Adrenal gland (tissue), 5 donors: ENCODE results near the gene YY1.

Experiments used
- POLR2A ChIP-seq, 2 donors: fragments of 450-650 bp; IDR thresholded peaks; one replicate each; pipeline ENCODE4 v1.6.1; 2017; ENCODE audit warnings: antibody characterized with exemption in 2 of 2, mild to moderate bottlenecking in 2 of 2, moderate library complexity in 1 of 2
- TF ChIP-seq, protein P1 (sequence below), 6 experiments: fragments of 450-650 bp in 4 of 6; fragments of 200-600 bp in 2 of 6; sonication (generic) in 1 of 6; IDR thresholded peaks; 1 replicate in 5 of 6; 2 replicates in 1 of 6; pipeline versions ENCODE4 v1.5.1 to v1.8.0; 2016 to 2021; ENCODE audit warnings: antibody characterized with exemption in 6 of 6, mild to moderate bottlenecking in 2 of 6, moderate library complexity in 1 of 6
- donor health status: DM: no; HTN: no; CAD: no.

DNA sequence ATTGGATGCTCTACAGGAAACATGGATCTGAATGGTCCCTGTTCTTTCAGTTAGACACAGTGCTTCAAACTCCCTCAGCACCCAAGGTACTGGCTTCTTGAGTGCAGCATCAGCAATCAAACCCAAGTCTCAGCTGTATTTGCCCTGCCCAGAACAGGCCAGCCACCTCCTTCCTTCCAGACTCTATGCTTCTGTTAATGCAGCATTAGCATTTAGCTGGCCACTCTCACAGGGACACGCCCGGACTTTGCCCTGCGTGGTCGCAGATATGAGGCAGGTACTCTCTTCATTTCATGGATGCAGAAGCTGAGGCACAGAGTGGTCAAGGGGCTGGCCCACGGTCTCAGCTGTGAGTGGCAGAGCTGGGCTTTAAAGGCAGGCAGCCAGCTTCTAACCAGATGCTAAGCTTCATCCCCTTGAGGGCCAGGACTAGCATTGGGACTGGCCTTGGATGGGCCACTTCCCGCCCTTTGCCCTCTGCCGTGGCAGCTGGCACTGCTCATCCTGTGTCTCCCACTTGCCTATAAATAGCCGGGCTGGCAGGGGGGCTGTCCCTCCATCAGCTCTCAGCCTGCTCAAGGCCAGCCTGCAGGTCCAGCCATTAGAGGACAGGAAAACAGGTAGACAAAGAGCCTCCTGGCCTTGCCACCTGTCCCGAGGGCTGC lies 82.7 kb downstream of the YY1 start:
- TF ChIP-seq, protein P1, sequence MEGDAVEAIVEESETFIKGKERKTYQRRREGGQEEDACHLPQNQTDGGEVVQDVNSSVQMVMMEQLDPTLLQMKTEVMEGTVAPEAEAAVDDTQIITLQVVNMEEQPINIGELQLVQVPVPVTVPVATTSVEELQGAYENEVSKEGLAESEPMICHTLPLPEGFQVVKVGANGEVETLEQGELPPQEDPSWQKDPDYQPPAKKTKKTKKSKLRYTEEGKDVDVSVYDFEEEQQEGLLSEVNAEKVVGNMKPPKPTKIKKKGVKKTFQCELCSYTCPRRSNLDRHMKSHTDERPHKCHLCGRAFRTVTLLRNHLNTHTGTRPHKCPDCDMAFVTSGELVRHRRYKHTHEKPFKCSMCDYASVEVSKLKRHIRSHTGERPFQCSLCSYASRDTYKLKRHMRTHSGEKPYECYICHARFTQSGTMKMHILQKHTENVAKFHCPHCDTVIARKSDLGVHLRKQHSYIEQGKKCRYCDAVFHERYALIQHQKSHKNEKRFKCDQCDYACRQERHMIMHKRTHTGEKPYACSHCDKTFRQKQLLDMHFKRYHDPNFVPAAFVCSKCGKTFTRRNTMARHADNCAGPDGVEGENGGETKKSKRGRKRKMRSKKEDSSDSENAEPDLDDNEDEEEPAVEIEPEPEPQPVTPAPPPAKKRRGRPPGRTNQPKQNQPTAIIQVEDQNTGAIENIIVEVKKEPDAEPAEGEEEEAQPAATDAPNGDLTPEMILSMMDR (IDR thresholded peaks at IDR 0.05): no peak
- TF ChIP-seq POLR2A (IDR thresholded peaks at IDR 0.05): no peak
